Astrocyte of the spinal cord (primary cell): ENCODE data around the gene DENND6B.

ENCODE experiments used
- DNase-seq: peaks from one replicate; pipeline ENCODE4 v3.0.0; 2011; ENCODE audit warnings: low read depth, low spot score
- H3K4me3 ChIP-seq: 2 replicates; pipeline ENCODE4 v1.5.1; 2011; ENCODE audit warnings: low read depth, mild to moderate bottlenecking, low read length, moderate library complexity
- in situ Hi-C: cut with HindIII; loops from 2 replicates; pipeline ENCODE4 v1.10.0; 2017; ENCODE audit warnings: low sequenced_read_pairs
- TF ChIP-seq, protein P1 (sequence below): IDR thresholded peaks from 2 replicates; pipeline ENCODE4 v1.5.1; 2012; ENCODE audit warnings: low read depth, mild to moderate bottlenecking, low read length, inconsistent platforms

The DENND6B gene

DNA sequence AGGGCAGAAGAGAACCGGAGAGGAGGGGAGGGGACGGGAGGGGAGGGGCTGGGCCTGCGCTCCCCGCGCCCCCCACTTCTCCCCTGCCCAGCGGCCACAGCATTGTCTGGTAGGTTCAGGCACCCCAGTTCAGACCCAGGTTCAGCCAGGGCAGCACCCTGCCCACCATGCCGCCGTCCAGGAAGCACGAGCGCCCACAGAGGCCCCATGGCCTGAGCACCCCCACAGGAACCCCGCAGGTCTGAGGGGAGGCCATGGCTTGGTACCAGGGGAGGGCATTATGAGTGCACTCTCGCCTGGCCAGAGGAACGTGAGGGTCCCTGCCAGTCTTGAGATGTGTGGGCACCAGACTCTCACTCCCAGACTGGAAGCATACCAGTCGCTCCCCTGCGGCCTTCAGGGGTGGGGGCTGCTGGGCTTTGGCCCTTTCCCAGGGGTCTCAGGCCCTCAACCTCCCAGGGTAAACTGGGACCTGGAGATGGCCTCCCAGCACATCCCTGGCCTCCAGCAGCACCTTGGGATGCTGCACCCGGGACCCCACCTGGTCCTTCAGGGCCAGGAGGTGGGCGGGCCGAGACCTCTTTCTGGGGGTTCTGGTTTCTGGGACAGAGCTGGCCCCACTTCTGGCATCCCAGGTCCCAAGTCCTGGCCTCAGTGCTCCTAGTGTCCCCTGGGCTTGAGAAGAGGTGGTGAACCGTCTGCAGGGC is 18.8 kb downstream of the DENND6B start:
- TF ChIP-seq, protein P1, sequence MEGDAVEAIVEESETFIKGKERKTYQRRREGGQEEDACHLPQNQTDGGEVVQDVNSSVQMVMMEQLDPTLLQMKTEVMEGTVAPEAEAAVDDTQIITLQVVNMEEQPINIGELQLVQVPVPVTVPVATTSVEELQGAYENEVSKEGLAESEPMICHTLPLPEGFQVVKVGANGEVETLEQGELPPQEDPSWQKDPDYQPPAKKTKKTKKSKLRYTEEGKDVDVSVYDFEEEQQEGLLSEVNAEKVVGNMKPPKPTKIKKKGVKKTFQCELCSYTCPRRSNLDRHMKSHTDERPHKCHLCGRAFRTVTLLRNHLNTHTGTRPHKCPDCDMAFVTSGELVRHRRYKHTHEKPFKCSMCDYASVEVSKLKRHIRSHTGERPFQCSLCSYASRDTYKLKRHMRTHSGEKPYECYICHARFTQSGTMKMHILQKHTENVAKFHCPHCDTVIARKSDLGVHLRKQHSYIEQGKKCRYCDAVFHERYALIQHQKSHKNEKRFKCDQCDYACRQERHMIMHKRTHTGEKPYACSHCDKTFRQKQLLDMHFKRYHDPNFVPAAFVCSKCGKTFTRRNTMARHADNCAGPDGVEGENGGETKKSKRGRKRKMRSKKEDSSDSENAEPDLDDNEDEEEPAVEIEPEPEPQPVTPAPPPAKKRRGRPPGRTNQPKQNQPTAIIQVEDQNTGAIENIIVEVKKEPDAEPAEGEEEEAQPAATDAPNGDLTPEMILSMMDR: no peak
- H3K4me3 ChIP-seq: no peak overlapping the region
- in situ Hi-C loops: no loop called here
- DNase-seq: no peak

DNA sequence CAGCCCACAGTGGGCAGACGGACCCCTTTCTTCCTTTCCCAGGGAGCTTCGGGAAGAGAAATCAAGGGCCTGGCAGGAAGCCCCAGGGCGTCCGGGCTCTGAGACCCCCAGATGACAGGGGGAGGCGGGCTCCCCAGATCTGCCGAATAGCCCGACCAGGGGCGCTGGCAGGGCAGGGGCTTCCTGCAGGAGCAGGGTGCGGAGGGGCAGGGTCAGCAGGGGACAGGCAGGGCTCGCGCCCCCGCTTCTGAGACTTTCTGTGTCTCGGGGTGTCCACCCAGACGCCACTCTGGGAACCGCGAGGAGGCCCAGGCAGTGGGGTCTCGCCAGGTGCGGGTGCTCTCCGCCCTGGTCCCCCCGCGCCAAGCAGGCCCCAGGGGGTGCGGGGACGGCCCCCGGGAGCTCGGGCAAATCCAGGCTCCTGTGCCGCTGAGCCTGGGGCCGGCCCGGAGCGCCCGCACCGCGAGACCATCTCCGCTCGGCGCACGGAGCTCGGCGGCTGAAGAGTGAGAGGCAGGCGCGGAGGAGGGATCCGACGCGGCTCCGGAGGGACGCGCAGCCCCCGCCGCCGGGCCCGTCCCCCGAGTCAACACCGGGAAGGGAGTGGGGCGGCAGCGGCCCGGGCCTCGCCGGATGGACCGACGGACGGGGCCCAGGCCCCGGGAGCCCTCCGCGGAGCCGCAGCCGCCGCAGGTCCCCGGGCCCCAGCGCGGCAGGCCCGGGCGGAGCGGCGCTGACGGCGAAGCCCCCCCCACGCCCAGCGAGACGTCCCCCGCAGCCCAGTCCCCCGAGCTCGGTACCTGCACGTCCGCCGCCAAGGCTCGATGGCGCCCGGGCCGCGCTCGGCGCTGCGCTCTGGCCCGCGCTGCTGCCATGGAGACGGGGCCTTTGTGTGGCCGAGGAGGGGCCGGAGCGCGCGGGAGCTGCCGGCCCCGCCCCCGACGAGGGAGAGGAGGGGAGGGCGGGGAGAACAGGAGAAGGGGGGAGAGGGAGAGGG is 19.8 kb downstream of the DENND6B start, which contains the start of gene PLXNB2:
TSS of gene PLXNB2 (minus strand) at position 894 of the 997 bp plus-strand sequence. CDS start 17,062 bp downstream, outside the sequence.
- peak within 1 kb of the TSS; percentile 78 for H3K4me3 ChIP-seq
- in situ Hi-C loops: no loop called here
- peak; percentile 84 for DNase-seq
- TF ChIP-seq, protein P1: no peak

DNA sequence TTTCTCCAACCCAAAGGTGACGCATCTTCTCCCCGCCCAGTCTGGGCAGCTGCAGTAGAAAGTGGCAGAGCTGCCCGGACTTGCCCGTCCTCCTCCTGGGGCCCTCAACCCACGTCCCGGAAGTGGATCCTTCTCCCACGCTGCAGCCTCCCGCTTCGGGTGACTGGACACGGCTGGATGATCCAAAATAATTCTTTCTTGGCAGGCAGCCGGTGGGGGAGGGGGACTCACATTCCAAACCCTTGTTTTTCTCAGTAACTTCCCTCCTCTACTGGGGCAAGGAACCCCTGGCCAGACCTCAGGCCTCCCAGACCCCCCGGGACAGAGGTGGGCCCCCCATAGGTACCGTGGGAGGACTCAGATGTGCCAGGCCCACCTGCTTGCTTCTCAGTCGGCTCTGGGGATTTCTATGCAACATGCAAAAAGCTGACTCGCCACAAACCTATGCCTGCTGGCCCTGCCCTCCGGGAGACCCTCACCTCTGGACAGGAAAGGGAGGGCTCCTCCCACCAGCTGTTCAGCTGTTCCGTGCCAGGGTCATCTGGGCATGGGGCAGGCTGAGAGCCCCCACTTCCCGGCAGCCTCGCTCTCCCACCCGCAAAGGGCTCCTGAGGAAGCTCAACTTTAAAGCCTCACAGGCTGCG is 20.8 kb downstream of the DENND6B start:
- DNase-seq: peak; percentile 89
- in situ Hi-C loops: no loop called here
- peak overlapping the region; percentile 78 for H3K4me3 ChIP-seq
- TF ChIP-seq, protein P1: no peak

DNA sequence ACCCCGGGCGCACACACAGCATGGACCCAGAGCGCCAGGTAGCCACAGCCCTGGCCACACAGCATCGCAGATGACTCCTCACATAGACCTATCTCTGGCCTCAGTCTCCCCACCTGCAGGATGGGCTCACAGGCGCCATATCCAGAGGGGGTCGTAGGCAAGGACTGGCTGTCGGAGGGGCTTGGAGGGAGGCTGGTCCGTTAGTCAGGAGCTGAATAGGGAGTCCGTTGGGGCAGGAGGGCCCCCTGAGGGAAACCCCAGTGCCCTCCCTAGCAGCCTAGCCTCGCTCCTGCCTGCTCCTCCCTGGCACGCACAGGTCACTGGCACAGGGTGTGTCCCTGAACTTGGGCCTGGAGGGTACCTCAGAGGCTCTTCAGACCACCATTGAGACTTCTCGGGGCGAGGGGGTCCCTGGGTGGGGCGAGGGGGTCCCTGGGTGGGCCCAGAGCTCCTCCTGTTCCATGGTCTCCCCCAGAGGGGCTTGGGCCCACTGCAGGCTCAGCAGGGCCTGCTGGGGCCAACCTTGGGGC is 21.4 kb downstream of the DENND6B start:
- peak overlapping the region; percentile 78 for H3K4me3 ChIP-seq
- in situ Hi-C loops: no loop called here
- TF ChIP-seq, protein P1: no peak

DNA sequence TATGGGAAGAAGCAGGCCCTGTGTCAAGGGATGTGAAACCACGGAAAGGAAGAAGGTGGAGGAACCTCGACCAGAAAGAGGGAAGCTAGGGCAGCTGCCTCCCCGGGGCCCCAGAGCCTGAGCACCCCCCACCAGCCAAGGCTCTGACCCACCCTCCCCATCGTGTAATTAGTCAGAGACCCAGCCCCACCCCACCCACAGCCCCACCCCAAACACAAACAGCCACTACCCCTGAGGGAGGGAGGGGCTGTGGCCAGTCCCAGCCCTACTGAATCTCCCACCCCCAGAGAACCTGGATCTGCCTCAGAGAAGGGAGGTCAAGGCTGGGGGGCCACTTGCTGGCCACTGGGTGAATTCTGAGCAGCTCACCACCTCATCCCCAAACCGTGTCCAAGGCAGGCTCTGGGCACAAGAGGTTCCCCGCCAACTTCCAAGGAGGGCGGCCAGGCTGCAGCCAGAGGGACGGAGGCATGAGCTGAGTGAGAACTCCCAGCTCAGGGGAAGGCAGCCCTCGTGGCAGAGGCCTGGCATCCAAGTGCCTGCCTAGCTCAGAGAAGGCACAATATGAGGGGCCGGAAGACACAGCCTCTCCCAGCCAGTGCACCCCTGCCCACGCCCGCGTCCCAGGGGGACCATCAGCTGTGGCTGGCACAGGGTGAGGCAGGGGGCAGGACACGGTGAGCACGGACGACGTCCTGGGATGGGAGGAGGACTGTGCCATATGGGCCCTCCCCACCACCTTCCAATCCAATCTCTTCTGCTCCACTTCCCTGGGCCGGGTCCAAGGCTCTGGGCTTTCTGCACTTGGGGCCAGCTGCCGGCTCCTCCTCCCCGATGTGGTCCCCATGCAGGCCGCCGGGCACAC is 22.1 kb downstream of the DENND6B start:
- in situ Hi-C loops: no loop called here
- TF ChIP-seq, protein P1: no peak
- DNase-seq: peak; percentile 27
- H3K4me3 ChIP-seq: peak overlapping the region; percentile 78

More for the DNA sequence above, 21.4 kb downstream of the DENND6B start:
- DNase-seq: no peak
